AG09319 (cell line): ENCODE results near the gene IL24.

Source experiments
- DNase-seq: peaks from one replicate; pipeline ENCODE4 v3.0.0-alpha.2; 2010; ENCODE audit warnings: low read depth; ENCODE audit errors: extremely low read depth
- CTCF ChIP-seq: IDR thresholded peaks from 2 replicates; pipeline ENCODE4 v1.5.1; 2011; ENCODE audit warnings: low read depth, mild to moderate bottlenecking, inconsistent platforms, low read length, moderate library complexity

The IL24 gene

DNA sequence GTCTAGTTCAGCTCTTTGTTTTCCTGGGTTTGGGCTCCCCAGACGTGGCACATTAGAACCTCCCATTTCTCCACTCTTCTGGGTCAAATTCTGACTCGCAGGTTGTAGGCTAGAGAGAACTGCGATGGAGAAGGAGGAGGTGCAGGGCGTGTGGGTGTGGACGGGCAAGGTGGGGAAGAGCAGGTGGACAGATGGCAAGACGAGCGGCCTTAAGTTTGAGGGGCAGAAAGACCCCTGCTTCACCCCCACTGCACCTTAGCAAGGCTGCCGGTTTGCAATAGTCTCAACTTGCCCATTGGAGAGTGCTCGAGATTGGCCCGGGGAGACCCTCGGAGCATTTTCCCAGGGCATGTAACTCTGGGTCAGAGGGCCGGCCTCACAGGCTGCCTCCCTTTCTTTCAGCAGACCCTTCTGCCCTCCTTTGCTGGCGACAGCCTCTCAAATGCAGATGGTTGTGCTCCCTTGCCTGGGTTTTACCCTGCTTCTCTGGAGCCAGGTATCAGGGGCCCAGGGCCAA lies 1.7 kb downstream of the IL24 start:
- no peak for DNase-seq
- TF ChIP-seq CTCF = no peak

- DNase-seq = no peak
- no peak for TF ChIP-seq CTCF
These were observed 2.5 kb downstream of the IL24 start for GRCh38 chr1:206899717-206900116.

DNA sequence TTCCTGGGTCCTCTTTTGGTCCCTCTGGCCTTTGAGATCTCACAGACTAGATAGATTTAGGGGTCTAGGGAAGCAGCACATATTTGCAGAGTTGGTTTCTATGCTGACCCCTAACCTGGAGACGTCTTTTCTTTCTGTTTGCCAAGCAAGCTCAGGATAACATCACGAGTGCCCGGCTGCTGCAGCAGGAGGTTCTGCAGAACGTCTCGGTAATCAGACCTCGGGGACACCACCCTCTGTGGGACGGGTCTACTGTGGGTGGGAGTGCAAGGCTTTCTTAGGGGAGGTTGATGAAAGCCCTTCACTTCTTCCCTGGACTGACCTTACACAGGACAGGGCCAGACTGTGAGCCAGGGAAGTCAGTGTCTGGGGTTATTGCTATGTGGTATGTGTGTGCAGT lies 2.9 kb downstream of the IL24 start:
- no peak for DNase-seq
- no peak for TF ChIP-seq CTCF

- DNase-seq = no peak
- no peak for TF ChIP-seq CTCF
These were observed 4.7 kb downstream of the IL24 start for GRCh38 chr1:206901944-206902343.

- no peak for TF ChIP-seq CTCF
These were observed 5.5 kb downstream of the IL24 start for GRCh38 chr1:206902702-206903101.

DNA sequence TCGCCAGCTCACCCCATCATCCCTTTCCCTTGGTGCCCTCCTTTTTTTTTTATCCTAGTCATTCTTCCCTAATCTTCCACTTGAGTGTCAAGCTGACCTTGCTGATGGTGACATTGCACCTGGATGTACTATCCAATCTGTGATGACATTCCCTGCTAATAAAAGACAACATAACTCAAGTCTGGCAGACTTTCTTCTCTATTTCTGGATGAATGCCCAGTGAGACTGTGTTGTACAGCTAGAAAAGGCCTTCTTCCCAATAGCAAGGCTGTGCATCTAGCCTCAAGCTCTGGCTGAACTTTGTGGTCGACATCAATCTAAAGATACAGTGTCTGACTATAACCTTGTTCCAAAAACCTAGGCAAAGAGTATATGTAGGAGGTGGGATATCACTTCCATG lies 6.4 kb downstream of the IL24 start:
- TF ChIP-seq CTCF = no peak
- no peak for DNase-seq

More at GRCh38 chr1:206902702-206903101, 5.5 kb downstream of the IL24 start:
- DNase-seq = no peak

GRCh38 chr1:206904423-206905142 lies 7.3 kb downstream of the IL24 start:
- DNase-seq = no peak
- TF ChIP-seq CTCF = no peak
